Sigmoid colon (tissue), 4 donors: ENCODE results near the gene PDE1A.

Experiments
- CTCF ChIP-seq, 4 experiments: fragments of 450-650 bp in 3 of 4; fragments of 200-600 bp in 1 of 4; IDR thresholded peaks; one replicate each; pipeline ENCODE4 v1.5.1; 2016 to 2019; ENCODE audit warnings: antibody characterized with exemption in 4 of 4, mild to moderate bottlenecking in 3 of 4, moderate library complexity in 2 of 4
- POLR2A ChIP-seq, 2 donors: fragments of 450-650 bp; IDR thresholded peaks; one replicate each; pipeline ENCODE4 v1.6.1; 2016; ENCODE audit warnings: antibody characterized with exemption in 2 of 2, mild to moderate bottlenecking in 2 of 2, moderate library complexity in 2 of 2
- POLR2AphosphoS5 ChIP-seq, 4 donors: sonication (generic); formaldehyde crosslinking; IDR thresholded peaks; one replicate each; pipeline ENCODE4 v1.6.1; 2017; ENCODE audit warnings: antibody characterized with exemption in 4 of 4

GRCh38 chr2:182191061-182191460 is 235.8 kb downstream of the PDE1A start:
- TF ChIP-seq POLR2A (IDR thresholded peaks at IDR 0.05) (no peak), CTCF (IDR thresholded peaks at IDR 0.05) (no peak), POLR2AphosphoS5 (IDR thresholded peaks at IDR 0.05) (no peak)
